Activated naive CD4-positive, alpha-beta T cell treated with anti-CD3 and anti-CD28 coated beads, Interleukin-2, amount 50 U/mL, for 24 hours (primary cell): ENCODE results near the gene SBF2.

Source experiments
- H3K27ac Mint-ChIP-seq: one replicate; pipeline ENCODE4 v1.8.0; 2021; ENCODE audit warnings: mild to moderate bottlenecking, mixed read lengths
- H3K27me3 Mint-ChIP-seq: one replicate; pipeline ENCODE4 v1.8.0; 2021; ENCODE audit warnings: mixed read lengths
- H3K36me3 Mint-ChIP-seq: one replicate; pipeline ENCODE4 v1.8.0; 2021; ENCODE audit warnings: mixed read lengths
- H3K4me1 Mint-ChIP-seq: one replicate; pipeline ENCODE4 v1.8.0; 2021; ENCODE audit warnings: mixed read lengths
- H3K4me3 Mint-ChIP-seq: one replicate; pipeline ENCODE4 v1.8.0; 2021; ENCODE audit warnings: mild to moderate bottlenecking, mixed read lengths
- H3K9me3 Mint-ChIP-seq: one replicate; pipeline ENCODE4 v1.8.0; 2021; ENCODE audit warnings: mixed read lengths

The SBF2 gene

GRCh38 chr11:9840460-9841004, 453.5 kb downstream of the SBF2 start:
- Mint-ChIP-seq H3K9me3 (no peaks in the 10 kb centered on the region), H3K4me1 (peaks cover 49% of the 10 kb centered on the region), H3K36me3 (peaks cover 25% of the 10 kb centered on the region), H3K4me3 (no peak overlapping the region), H3K27me3 (no peaks in the 10 kb centered on the region), H3K27ac (peak overlapping the region; percentile 55)

- H3K9me3 Mint-ChIP-seq, result no peaks in the 10 kb centered on the region
- H3K4me3 Mint-ChIP-seq, result peak overlapping the region; percentile 54
- H3K27me3 Mint-ChIP-seq, result no peaks in the 10 kb centered on the region
- peaks cover 21% of the 10 kb centered on the region for H3K36me3 Mint-ChIP-seq
- peaks cover 49% of the 10 kb centered on the region for H3K4me1 Mint-ChIP-seq
- peak overlapping the region; percentile 86 for H3K27ac Mint-ChIP-seq
These were observed 454.5 kb downstream of the SBF2 start for GRCh38 chr11:9839550-9839949.

- H3K4me3 Mint-ChIP-seq, result peak overlapping the region; percentile 54
- no peaks in the 10 kb centered on the region for H3K27me3 Mint-ChIP-seq
- H3K4me1 Mint-ChIP-seq, result peaks cover 46% of the 10 kb centered on the region
- no peaks in the 10 kb centered on the region for H3K9me3 Mint-ChIP-seq
- H3K27ac Mint-ChIP-seq, result peak overlapping the region; percentile 86
- peaks cover 16% of the 10 kb centered on the region for H3K36me3 Mint-ChIP-seq
These were observed 455.1 kb downstream of the SBF2 start for GRCh38 chr11:9838961-9839360.

- Mint-ChIP-seq H3K36me3 (peaks cover 16% of the 10 kb centered on the region), H3K4me1 (peaks cover 45% of the 10 kb centered on the region), H3K27me3 (no peaks in the 10 kb centered on the region)
These were observed 455.8 kb downstream of the SBF2 start for GRCh38 chr11:9838229-9838628.

GRCh38 chr11:9834291-9834690, 459.7 kb downstream of the SBF2 start:
- Mint-ChIP-seq H3K36me3 (peaks cover 13% of the 10 kb centered on the region), H3K4me3 (no peak overlapping the region), H3K4me1 (peaks cover 7% of the 10 kb centered on the region), H3K27ac (no peak overlapping the region), H3K27me3 (no peaks in the 10 kb centered on the region), H3K9me3 (no peaks in the 10 kb centered on the region)

More at GRCh38 chr11:9838229-9838628, 455.8 kb downstream of the SBF2 start:
- Mint-ChIP-seq H3K9me3 (no peaks in the 10 kb centered on the region), H3K27ac (no peak overlapping the region), H3K4me3 (no peak overlapping the region)

GRCh38 chr11:9831122-9831521, 462.9 kb downstream of the SBF2 start:
- Mint-ChIP-seq H3K36me3 (peaks cover 11% of the 10 kb centered on the region), H3K4me1 (no peaks in the 10 kb centered on the region), H3K4me3 (no peak overlapping the region), H3K27me3 (no peaks in the 10 kb centered on the region), H3K27ac (no peak overlapping the region), H3K9me3 (no peaks in the 10 kb centered on the region)

GRCh38 chr11:9827708-9828107, 466.3 kb downstream of the SBF2 start:
- Mint-ChIP-seq H3K9me3 (no peaks in the 10 kb centered on the region), H3K36me3 (peaks cover 8% of the 10 kb centered on the region), H3K27me3 (no peaks in the 10 kb centered on the region), H3K4me3 (no peak overlapping the region), H3K4me1 (no peaks in the 10 kb centered on the region), H3K27ac (no peak overlapping the region)

- Mint-ChIP-seq H3K4me1 (no peaks in the 10 kb centered on the region), H3K27ac (no peak overlapping the region), H3K36me3 (peaks cover 6% of the 10 kb centered on the region), H3K4me3 (no peak overlapping the region), H3K9me3 (no peaks in the 10 kb centered on the region), H3K27me3 (no peaks in the 10 kb centered on the region)
These were observed 467.6 kb downstream of the SBF2 start for GRCh38 chr11:9826390-9826789.

- Mint-ChIP-seq H3K27me3 (no peaks in the 10 kb centered on the region), H3K36me3 (peaks cover 6% of the 10 kb centered on the region), H3K9me3 (no peaks in the 10 kb centered on the region), H3K4me1 (no peaks in the 10 kb centered on the region), H3K27ac (no peak overlapping the region), H3K4me3 (no peak overlapping the region)
These were observed 468.1 kb downstream of the SBF2 start for GRCh38 chr11:9825895-9826294.

GRCh38 chr11:9825315-9825714, 468.7 kb downstream of the SBF2 start:
- Mint-ChIP-seq H3K36me3 (peaks cover 9% of the 10 kb centered on the region), H3K27ac (no peak overlapping the region), H3K27me3 (no peaks in the 10 kb centered on the region), H3K9me3 (no peaks in the 10 kb centered on the region), H3K4me3 (no peak overlapping the region), H3K4me1 (no peaks in the 10 kb centered on the region)

- Mint-ChIP-seq H3K27me3 (no peaks in the 10 kb centered on the region), H3K27ac (no peak overlapping the region), H3K4me3 (no peak overlapping the region), H3K9me3 (no peaks in the 10 kb centered on the region), H3K36me3 (peaks cover 9% of the 10 kb centered on the region), H3K4me1 (no peaks in the 10 kb centered on the region)
These were observed 470.1 kb downstream of the SBF2 start for GRCh38 chr11:9823887-9824385.

GRCh38 chr11:9823439-9823838, 470.6 kb downstream of the SBF2 start:
- H3K4me1 Mint-ChIP-seq, result no peaks in the 10 kb centered on the region
- H3K4me3 Mint-ChIP-seq, result no peak overlapping the region
- H3K36me3 Mint-ChIP-seq, result peaks cover 9% of the 10 kb centered on the region
- H3K27me3 Mint-ChIP-seq, result no peaks in the 10 kb centered on the region
- no peaks in the 10 kb centered on the region for H3K9me3 Mint-ChIP-seq
- no peak overlapping the region for H3K27ac Mint-ChIP-seq

- H3K36me3 Mint-ChIP-seq, result peaks cover 9% of the 10 kb centered on the region
- H3K4me1 Mint-ChIP-seq, result no peaks in the 10 kb centered on the region
- no peak overlapping the region for H3K27ac Mint-ChIP-seq
- H3K27me3 Mint-ChIP-seq, result no peaks in the 10 kb centered on the region
- H3K4me3 Mint-ChIP-seq, result no peak overlapping the region
- no peaks in the 10 kb centered on the region for H3K9me3 Mint-ChIP-seq
These were observed 472.8 kb downstream of the SBF2 start for GRCh38 chr11:9821008-9821752.

- Mint-ChIP-seq H3K36me3 (peaks cover 8% of the 10 kb centered on the region), H3K27me3 (no peaks in the 10 kb centered on the region), H3K27ac (no peak overlapping the region), H3K4me1 (no peaks in the 10 kb centered on the region), H3K4me3 (no peak overlapping the region), H3K9me3 (no peaks in the 10 kb centered on the region)
These were observed 473.8 kb downstream of the SBF2 start for GRCh38 chr11:9820260-9820659.

GRCh38 chr11:9817191-9817590, 476.8 kb downstream of the SBF2 start:
- no peak overlapping the region for H3K27ac Mint-ChIP-seq
- no peaks in the 10 kb centered on the region for H3K27me3 Mint-ChIP-seq
- no peaks in the 10 kb centered on the region for H3K9me3 Mint-ChIP-seq
- peaks cover 6% of the 10 kb centered on the region for H3K36me3 Mint-ChIP-seq
- H3K4me3 Mint-ChIP-seq, result no peak overlapping the region
- H3K4me1 Mint-ChIP-seq, result no peaks in the 10 kb centered on the region

- Mint-ChIP-seq H3K36me3 (peaks cover 16% of the 10 kb centered on the region), H3K9me3 (no peaks in the 10 kb centered on the region), H3K4me3 (no peak overlapping the region), H3K4me1 (no peaks in the 10 kb centered on the region), H3K27me3 (no peaks in the 10 kb centered on the region), H3K27ac (no peak overlapping the region)
These were observed 478.4 kb downstream of the SBF2 start for GRCh38 chr11:9815486-9816136.
